Liver (tissue), 3 donors: ENCODE measurements around the gene RASGRF1.

Experiments
- EGR1 ChIP-seq, 2 donors: IDR thresholded peaks; 2 replicates each; pipeline ENCODE4 v1.6.1; 2016 to 2018; ENCODE audit warnings: antibody characterized with exemption in 2 of 2, low read depth in 2 of 2
- FOXA1 ChIP-seq: IDR thresholded peaks from 2 replicates; pipeline ENCODE4 v1.6.1; 2016; ENCODE audit warnings: antibody characterized with exemption
- GABPA ChIP-seq, 2 donors: IDR thresholded peaks in 1 of 2; conservative IDR thresholded peaks in 1 of 2; 2 replicates each; pipeline ENCODE4 v1.6.1; 2016; ENCODE audit warnings: antibody characterized with exemption in 2 of 2, mild to moderate bottlenecking in 1 of 2, moderate library complexity in 1 of 2
- JUND ChIP-seq, 2 donors: IDR thresholded peaks; 2 replicates each; pipeline ENCODE4 v1.6.1; 2016; ENCODE audit warnings: antibody characterized with exemption in 2 of 2
- SP1 ChIP-seq: IDR thresholded peaks from 2 replicates; pipeline ENCODE4 v1.6.1; 2018; ENCODE audit warnings: antibody characterized with exemption, mild to moderate bottlenecking
- TAF1 ChIP-seq: conservative IDR thresholded peaks from 2 replicates; pipeline ENCODE4 v1.6.1; 2016; ENCODE audit warnings: antibody characterized with exemption, mild to moderate bottlenecking
- YY1 ChIP-seq: IDR thresholded peaks from 2 replicates; pipeline ENCODE4 v1.6.1; 2016; ENCODE audit warnings: antibody characterized with exemption, mild to moderate bottlenecking
- TF ChIP-seq, protein P1 (sequence below): fragments of 150-350 bp; IDR thresholded peaks from 2 replicates; pipeline ENCODE4 v1.5.1; 2017; ENCODE audit warnings: improper control_type of control experiment, low read depth, low read length; ENCODE audit not compliant: missing input control
- TF ChIP-seq, protein P2 (sequence below): IDR thresholded peaks from 2 replicates; pipeline ENCODE4 v1.6.1; 2016; ENCODE audit warnings: antibody characterized with exemption
- TF ChIP-seq, protein P3 (sequence below): IDR thresholded peaks from 2 replicates; pipeline ENCODE4 v1.6.1; 2016; ENCODE audit warnings: antibody characterized with exemption, mild to moderate bottlenecking
- TF ChIP-seq, protein P4 (sequence below): IDR thresholded peaks from 2 replicates; pipeline ENCODE4 v1.6.1; 2016; ENCODE audit warnings: antibody characterized with exemption
- TF ChIP-seq, protein P5 (sequence below): IDR thresholded peaks from 2 replicates; pipeline ENCODE4 v1.6.1; 2016; ENCODE audit warnings: antibody characterized with exemption
- donor health status: healthy.
- donor health status: healthy.

DNA sequence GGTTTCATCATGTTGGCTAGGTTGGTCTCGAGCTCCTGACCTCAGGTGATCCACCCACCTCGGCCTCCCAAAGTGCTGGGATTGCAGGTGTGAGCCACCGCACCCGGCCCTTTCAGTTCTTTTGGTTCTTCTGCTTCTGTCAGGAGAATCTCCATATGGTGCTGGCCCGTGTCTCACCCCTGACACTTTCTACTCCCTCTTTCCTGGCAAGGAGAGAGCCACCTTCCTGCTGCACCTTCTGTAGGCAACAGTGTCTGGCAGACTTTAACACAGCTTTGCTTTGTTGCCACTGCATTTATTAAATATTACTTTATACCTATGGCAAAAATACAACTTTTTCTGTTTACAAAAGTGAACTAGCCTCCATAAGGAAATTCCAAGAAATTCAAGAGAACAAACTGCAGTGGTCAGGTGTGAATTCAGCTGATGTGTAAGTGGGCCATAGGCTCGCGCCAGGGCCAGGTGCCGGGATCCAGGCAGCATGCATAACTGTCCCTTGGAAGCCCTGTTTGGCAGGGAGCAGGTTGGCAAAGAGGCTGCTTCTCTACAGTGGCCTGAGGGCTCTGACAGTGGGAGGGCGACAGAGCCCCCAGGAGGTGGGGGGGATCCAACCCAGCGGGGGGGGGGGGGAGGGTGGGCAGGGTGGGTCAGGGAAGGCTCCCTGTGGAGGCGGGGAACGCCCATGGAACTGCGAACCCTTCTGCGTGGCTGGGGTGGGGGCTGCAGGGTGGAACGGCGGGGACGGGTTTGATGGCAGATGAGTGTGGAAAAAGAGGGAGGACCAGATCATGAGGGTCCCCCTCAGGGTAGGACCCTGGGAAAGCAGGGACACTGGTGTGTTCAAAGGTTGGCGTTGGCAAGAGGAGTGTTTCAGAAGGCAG is 166.9 kb downstream of the RASGRF1 start:
- TF ChIP-seq JUND (IDR thresholded peaks at IDR 0.05) (no peak), FOXA1 (no peak), SP1 (no peak), EGR1 (IDR thresholded peaks at IDR 0.05; ENCODE audit: low read depth in 2 of 2) (no peak), YY1 (no peak), TAF1 (no peak), GABPA (IDR thresholded peaks at IDR 0.05 in 1 of 2, conservative IDR thresholded peaks at IDR 0.05 in 1 of 2) (no peak)
- TF ChIP-seq, protein P1, sequence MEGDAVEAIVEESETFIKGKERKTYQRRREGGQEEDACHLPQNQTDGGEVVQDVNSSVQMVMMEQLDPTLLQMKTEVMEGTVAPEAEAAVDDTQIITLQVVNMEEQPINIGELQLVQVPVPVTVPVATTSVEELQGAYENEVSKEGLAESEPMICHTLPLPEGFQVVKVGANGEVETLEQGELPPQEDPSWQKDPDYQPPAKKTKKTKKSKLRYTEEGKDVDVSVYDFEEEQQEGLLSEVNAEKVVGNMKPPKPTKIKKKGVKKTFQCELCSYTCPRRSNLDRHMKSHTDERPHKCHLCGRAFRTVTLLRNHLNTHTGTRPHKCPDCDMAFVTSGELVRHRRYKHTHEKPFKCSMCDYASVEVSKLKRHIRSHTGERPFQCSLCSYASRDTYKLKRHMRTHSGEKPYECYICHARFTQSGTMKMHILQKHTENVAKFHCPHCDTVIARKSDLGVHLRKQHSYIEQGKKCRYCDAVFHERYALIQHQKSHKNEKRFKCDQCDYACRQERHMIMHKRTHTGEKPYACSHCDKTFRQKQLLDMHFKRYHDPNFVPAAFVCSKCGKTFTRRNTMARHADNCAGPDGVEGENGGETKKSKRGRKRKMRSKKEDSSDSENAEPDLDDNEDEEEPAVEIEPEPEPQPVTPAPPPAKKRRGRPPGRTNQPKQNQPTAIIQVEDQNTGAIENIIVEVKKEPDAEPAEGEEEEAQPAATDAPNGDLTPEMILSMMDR, result no peak
- TF ChIP-seq, protein P2, sequence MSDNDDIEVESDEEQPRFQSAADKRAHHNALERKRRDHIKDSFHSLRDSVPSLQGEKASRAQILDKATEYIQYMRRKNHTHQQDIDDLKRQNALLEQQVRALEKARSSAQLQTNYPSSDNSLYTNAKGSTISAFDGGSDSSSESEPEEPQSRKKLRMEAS, result no peak
- TF ChIP-seq, protein P3, sequence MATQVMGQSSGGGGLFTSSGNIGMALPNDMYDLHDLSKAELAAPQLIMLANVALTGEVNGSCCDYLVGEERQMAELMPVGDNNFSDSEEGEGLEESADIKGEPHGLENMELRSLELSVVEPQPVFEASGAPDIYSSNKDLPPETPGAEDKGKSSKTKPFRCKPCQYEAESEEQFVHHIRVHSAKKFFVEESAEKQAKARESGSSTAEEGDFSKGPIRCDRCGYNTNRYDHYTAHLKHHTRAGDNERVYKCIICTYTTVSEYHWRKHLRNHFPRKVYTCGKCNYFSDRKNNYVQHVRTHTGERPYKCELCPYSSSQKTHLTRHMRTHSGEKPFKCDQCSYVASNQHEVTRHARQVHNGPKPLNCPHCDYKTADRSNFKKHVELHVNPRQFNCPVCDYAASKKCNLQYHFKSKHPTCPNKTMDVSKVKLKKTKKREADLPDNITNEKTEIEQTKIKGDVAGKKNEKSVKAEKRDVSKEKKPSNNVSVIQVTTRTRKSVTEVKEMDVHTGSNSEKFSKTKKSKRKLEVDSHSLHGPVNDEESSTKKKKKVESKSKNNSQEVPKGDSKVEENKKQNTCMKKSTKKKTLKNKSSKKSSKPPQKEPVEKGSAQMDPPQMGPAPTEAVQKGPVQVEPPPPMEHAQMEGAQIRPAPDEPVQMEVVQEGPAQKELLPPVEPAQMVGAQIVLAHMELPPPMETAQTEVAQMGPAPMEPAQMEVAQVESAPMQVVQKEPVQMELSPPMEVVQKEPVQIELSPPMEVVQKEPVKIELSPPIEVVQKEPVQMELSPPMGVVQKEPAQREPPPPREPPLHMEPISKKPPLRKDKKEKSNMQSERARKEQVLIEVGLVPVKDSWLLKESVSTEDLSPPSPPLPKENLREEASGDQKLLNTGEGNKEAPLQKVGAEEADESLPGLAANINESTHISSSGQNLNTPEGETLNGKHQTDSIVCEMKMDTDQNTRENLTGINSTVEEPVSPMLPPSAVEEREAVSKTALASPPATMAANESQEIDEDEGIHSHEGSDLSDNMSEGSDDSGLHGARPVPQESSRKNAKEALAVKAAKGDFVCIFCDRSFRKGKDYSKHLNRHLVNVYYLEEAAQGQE, result no peak
- TF ChIP-seq, protein P4, sequence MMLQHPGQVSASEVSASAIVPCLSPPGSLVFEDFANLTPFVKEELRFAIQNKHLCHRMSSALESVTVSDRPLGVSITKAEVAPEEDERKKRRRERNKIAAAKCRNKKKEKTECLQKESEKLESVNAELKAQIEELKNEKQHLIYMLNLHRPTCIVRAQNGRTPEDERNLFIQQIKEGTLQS, result no peak
- TF ChIP-seq, protein P5, sequence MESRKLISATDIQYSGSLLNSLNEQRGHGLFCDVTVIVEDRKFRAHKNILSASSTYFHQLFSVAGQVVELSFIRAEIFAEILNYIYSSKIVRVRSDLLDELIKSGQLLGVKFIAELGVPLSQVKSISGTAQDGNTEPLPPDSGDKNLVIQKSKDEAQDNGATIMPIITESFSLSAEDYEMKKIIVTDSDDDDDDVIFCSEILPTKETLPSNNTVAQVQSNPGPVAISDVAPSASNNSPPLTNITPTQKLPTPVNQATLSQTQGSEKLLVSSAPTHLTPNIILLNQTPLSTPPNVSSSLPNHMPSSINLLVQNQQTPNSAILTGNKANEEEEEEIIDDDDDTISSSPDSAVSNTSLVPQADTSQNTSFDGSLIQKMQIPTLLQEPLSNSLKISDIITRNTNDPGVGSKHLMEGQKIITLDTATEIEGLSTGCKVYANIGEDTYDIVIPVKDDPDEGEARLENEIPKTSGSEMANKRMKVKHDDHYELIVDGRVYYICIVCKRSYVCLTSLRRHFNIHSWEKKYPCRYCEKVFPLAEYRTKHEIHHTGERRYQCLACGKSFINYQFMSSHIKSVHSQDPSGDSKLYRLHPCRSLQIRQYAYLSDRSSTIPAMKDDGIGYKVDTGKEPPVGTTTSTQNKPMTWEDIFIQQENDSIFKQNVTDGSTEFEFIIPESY, result no peak
